ENCODE measurements around the gene TP53TG5.

DNA sequence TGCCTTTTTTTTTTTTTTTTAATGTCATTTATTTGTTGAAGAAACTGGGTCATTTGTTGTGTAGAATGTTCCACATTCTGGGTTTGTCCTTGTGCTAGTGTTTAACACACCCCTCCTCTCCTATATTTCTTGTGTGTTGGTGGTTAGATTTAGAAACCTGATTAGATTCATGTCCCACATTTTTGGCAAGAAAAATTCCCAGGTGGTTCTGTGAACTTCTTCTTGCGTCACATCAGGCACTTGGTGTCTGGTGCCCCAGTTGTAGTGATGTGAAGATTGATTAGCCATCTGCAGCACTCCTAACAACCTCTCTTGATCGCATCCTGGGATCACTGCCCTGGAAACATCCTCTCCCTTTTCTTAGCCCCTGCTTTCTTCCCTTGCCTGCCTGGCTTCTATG, 45.6 kb upstream of the TP53TG5 start:
- TF ChIP-seq POLR2AphosphoS5 (IDR thresholded peaks at IDR 0.05; ENCODE audit: borderline replicate concordance, low read depth, low read length): no peak
- no peak for TF ChIP-seq EZH2 (IDR thresholded peaks at IDR 0.05)
- TF ChIP-seq FOXP2 (optimal IDR thresholded peaks at IDR 0.05; ENCODE audit: control extremely low read depth, extremely low read length, insufficient read depth): no peak
